K562 (cell line): ENCODE results near the gene STK24.

Experiments
- CHD1 ChIP-seq: fragments of 200-600 bp; sonication (generic); IDR thresholded peaks from one replicate; pipeline ENCODE4 v1.6.1; 2012; ENCODE audit warnings: mild to moderate bottlenecking, moderate library complexity, low read length, inconsistent platforms
- CTCF ChIP-seq, 3 experiments: IDR thresholded peaks in 2 of 3; conservative IDR thresholded peaks in 1 of 3; 2 replicates each; pipeline ENCODE4 v1.5.1; 2011 to 2012; ENCODE audit warnings: low read length in 3 of 3, mild to moderate bottlenecking in 3 of 3, control low read depth in 2 of 3, improper control_type of control experiment in 1 of 3, inconsistent platforms in 1 of 3, low read depth in 1 of 3, mixed read lengths in 1 of 3, moderate library complexity in 1 of 3; ENCODE audit not compliant: insufficient read depth in 2 of 3
- ELF4 ChIP-seq: fragments of 450-650 bp; formaldehyde crosslinking; IDR thresholded peaks from 2 replicates; pipeline ENCODE4 v1.4.0; 2022; ENCODE audit warnings: missing genetic modification characterization
- ERF ChIP-seq: fragments of 450-650 bp; formaldehyde crosslinking; IDR thresholded peaks from 2 replicates; pipeline ENCODE4 v1.4.0; 2020; ENCODE audit warnings: mild to moderate bottlenecking, mixed read lengths
- HLTF ChIP-seq: fragments of 450-650 bp; IDR thresholded peaks from 2 replicates; pipeline ENCODE4 v1.6.1; 2016
- KDM1A ChIP-seq, 2 experiments: fragments of 450-650 bp; IDR thresholded peaks; 2 replicates each; pipeline ENCODE4 v1.6.1; 2016; ENCODE audit warnings: mild to moderate bottlenecking in 2 of 2
- KDM5B ChIP-seq: fragments of 200-600 bp; sonication (generic); IDR thresholded peaks from 2 replicates; pipeline ENCODE4 v1.6.1; 2012; ENCODE audit warnings: low read depth, mild to moderate bottlenecking, moderate library complexity, low read length, control low read depth, inconsistent platforms; ENCODE audit not compliant: insufficient replicate concordance
- MAX ChIP-seq: sonication (generic); formaldehyde crosslinking; IDR thresholded peaks from 2 replicates; pipeline ENCODE4 v1.9.0; 2022; ENCODE audit warnings: mild to moderate bottlenecking, missing genetic modification reagents
- MLX ChIP-seq, 2 experiments: fragments of 450-650 bp in 1 of 2; sonication (generic) in 1 of 2; formaldehyde crosslinking; conservative IDR thresholded peaks; 2 replicates each; pipeline versions ENCODE4 v1.4.0 to v1.8.1; 2020 to 2022; ENCODE audit warnings: mild to moderate bottlenecking in 1 of 2, missing genetic modification reagents in 1 of 2
- POLR2A ChIP-seq: fragments of 450-650 bp; conservative IDR thresholded peaks from 2 replicates; pipeline ENCODE4 v1.6.1; 2016
- POLR2AphosphoS2 ChIP-seq: IDR thresholded peaks from 2 replicates; pipeline ENCODE4 v1.6.1; 2012; ENCODE audit warnings: low read length, improper control_type of control experiment
- RBFOX2 ChIP-seq: fragments of 200-400 bp; formaldehyde crosslinking; IDR thresholded peaks from 2 replicates; pipeline ENCODE4 v1.6.1; 2017; ENCODE audit warnings: low read depth, mild to moderate bottlenecking, low read length, moderate library complexity
- SP2 ChIP-seq: IDR thresholded peaks from 2 replicates; pipeline ENCODE4 v1.6.1; 2011; ENCODE audit warnings: mild to moderate bottlenecking, low read depth, low read length, moderate library complexity; ENCODE audit not compliant: poor library complexity, severe bottlenecking; ENCODE audit errors: extremely low read depth
- SREBF2 ChIP-seq: sonication (generic); formaldehyde crosslinking; IDR thresholded peaks from 2 replicates; pipeline ENCODE4 v1.4.0; 2020; ENCODE audit warnings: mild to moderate bottlenecking, missing genetic modification reagents

- TF ChIP-seq SREBF2 (CRISPR knock-in tag) (no peak), ELF4 (CRISPR knock-in tag) (no peak), CHD1 (no peak), POLR2A (no peak), HLTF (no peak), MLX (CRISPR knock-in tag; conservative IDR thresholded peaks at IDR 0.05) (no peak), CTCF (IDR thresholded peaks at IDR 0.05 in 2 of 3, conservative IDR thresholded peaks at IDR 0.05 in 1 of 3; ENCODE audit: insufficient read depth in 2 of 3, low read depth in 1 of 3, low read length in 3 of 3) (peak in 2 of 3 experiments; percentile 12 to 20; a peak in 2 of 6 replicates), RBFOX2 (no peak), KDM5B (no peak), ERF (no peak), POLR2AphosphoS2 (no peak), SP2 (no peak), KDM1A (IDR thresholded peaks at IDR 0.05) (no peak), MAX (CRISPR knock-in tag) (no peak)
Observed at GRCh38 chr13:98405107-98405571, 171.8 kb downstream of the STK24 start.
